Parathyroid adenoma (tissue), 2 donors: ENCODE data around the gene CLEC2L.
A peak's percentile ranks its signal among the peaks of the same experiment; 100 is the strongest.

Source experiments
- H2AFZ ChIP-seq: fragments of 300-600 bp; sonication (generic); one replicate; pipeline ENCODE4 v1.7.0; 2017; ENCODE audit warnings: antibody characterized with exemption, mild to moderate bottlenecking
- H3K27ac ChIP-seq: fragments of 300-600 bp; sonication (generic); one replicate; pipeline ENCODE4 v1.7.0; 2017
- H3K27me3 ChIP-seq: fragments of 300-600 bp; sonication (generic); one replicate; pipeline ENCODE4 v1.7.0; 2017; ENCODE audit warnings: low read length; ENCODE audit not compliant: control insufficient read depth, insufficient read depth
- H3K36me3 ChIP-seq: fragments of 300-600 bp; sonication (generic); one replicate; pipeline ENCODE4 v1.7.0; 2017; ENCODE audit warnings: low read length; ENCODE audit not compliant: control insufficient read depth, insufficient read depth
- H3K4me1 ChIP-seq: fragments of 300-600 bp; sonication (generic); one replicate; pipeline ENCODE4 v1.7.0; 2017; ENCODE audit warnings: control low read depth
- H3K4me2 ChIP-seq: fragments of 300-600 bp; sonication (generic); one replicate; pipeline ENCODE4 v1.7.0; 2017; ENCODE audit warnings: low read length
- H3K4me3 ChIP-seq: fragments of 300-600 bp; sonication (generic); one replicate; pipeline ENCODE4 v1.7.0; 2017; ENCODE audit warnings: low read depth, low read length
- H3K79me2 ChIP-seq: fragments of 300-600 bp; sonication (generic); one replicate; pipeline ENCODE4 v1.7.0; 2017; ENCODE audit warnings: control low read depth
- H3K9ac ChIP-seq: fragments of 300-600 bp; sonication (generic); one replicate; pipeline ENCODE4 v1.7.0; 2017; ENCODE audit warnings: mild to moderate bottlenecking
- H3K9me3 ChIP-seq: fragments of 300-600 bp; sonication (generic); one replicate; pipeline ENCODE4 v1.7.0; 2017; ENCODE audit warnings: low read length; ENCODE audit not compliant: control insufficient read depth
- TF ChIP-seq, protein P1 (sequence below): fragments of 300-600 bp; sonication (generic); IDR thresholded peaks from one replicate; pipeline ENCODE4 v1.7.0; 2017; ENCODE audit warnings: antibody characterized with exemption, mild to moderate bottlenecking
- donor health status: primary hyperparathyroidism.

CLEC2L gene

DNA sequence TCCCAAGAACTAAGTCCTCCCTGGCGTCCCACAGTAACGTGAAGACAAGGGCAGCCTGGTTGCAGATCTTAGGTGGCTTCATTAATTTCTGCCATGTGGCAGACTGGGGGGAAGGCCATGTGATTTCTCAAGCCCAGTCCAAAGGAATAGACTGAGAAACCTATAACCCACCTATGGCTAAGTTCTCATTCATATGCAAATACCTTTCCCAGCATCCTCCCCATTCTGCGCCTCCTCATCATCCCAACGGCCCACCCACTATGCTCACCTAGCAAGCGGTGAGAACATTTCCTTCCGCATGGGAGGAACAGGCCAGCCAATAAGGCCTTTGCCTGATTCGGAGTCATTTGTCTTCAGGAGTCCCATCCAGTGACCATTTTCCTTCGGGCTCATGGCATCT lies 8.2 kb upstream of the CLEC2L start:
- Histone ChIP-seq H3K27ac (no peak overlapping the region), H3K9me3 (no peaks in the 10 kb centered on the region), H3K79me2 (no peaks in the 10 kb centered on the region)

DNA sequence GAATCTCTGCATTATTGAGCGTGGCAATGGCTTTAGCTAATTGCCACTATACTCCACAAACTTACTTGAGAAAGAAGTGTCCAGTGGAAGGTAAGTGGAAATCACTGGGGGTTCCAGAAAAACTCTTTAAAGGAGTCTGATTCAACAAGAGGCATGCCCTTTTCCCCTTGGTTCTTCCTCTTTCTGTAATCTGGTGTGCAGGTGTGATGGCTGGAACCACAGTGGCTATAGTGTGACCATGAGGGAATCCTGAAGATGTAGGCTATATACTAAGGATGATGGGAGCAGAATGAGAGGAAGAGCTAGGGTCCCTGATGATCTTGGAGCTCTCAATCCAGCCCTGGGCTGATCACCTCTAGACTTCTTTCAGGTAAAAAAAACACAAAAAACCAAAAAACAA lies 2.0 kb upstream of the CLEC2L start:
- no peaks in the 10 kb centered on the region for H3K79me2 ChIP-seq
- no peak overlapping the region for H3K9ac ChIP-seq
- H3K9me3 ChIP-seq: no peaks in the 10 kb centered on the region
- no peak overlapping the region for H3K4me2 ChIP-seq
- H3K27me3 ChIP-seq: no peaks in the 10 kb centered on the region
- TF ChIP-seq, protein P1, sequence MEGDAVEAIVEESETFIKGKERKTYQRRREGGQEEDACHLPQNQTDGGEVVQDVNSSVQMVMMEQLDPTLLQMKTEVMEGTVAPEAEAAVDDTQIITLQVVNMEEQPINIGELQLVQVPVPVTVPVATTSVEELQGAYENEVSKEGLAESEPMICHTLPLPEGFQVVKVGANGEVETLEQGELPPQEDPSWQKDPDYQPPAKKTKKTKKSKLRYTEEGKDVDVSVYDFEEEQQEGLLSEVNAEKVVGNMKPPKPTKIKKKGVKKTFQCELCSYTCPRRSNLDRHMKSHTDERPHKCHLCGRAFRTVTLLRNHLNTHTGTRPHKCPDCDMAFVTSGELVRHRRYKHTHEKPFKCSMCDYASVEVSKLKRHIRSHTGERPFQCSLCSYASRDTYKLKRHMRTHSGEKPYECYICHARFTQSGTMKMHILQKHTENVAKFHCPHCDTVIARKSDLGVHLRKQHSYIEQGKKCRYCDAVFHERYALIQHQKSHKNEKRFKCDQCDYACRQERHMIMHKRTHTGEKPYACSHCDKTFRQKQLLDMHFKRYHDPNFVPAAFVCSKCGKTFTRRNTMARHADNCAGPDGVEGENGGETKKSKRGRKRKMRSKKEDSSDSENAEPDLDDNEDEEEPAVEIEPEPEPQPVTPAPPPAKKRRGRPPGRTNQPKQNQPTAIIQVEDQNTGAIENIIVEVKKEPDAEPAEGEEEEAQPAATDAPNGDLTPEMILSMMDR: no peak
- H3K4me3 ChIP-seq: no peak overlapping the region
- no peak overlapping the region for H2AFZ ChIP-seq
- peaks cover 4% of the 10 kb centered on the region for H3K4me1 ChIP-seq
- H3K27ac ChIP-seq: no peak overlapping the region
- H3K36me3 ChIP-seq: no peaks in the 10 kb centered on the region

More for the DNA sequence above, 8.2 kb upstream of the CLEC2L start:
- TF ChIP-seq, protein P1: no peak
- no peaks in the 10 kb centered on the region for H3K27me3 ChIP-seq
- no peak overlapping the region for H3K4me2 ChIP-seq
- no peak overlapping the region for H3K4me3 ChIP-seq
- H3K4me1 ChIP-seq: peaks cover 5% of the 10 kb centered on the region
- H2AFZ ChIP-seq: no peak overlapping the region
- H3K36me3 ChIP-seq: no peaks in the 10 kb centered on the region
- H3K9ac ChIP-seq: no peak overlapping the region

DNA sequence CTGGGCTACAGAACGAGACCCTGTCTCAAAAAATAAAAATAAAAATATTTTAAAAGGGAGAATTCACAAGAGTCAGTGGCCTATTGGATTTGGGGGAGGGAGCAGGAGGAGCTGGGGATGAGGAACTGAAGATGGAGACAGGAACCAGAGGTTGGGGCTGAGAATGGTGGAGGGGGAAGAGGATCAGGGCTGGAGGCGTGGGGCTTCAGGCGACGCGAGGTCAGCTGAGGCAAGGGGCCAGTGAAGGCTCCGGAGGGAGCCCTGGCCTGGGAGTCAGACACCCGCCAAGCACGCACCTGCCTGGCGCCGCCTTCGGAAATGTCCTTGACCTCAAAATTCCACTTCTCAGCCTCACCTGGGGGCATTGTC lies 671 bp upstream of the CLEC2L start:
- no peak overlapping the region for H3K9ac ChIP-seq
- H3K79me2 ChIP-seq: no peaks in the 10 kb centered on the region
- no peak overlapping the region for H3K27ac ChIP-seq
- no peaks in the 10 kb centered on the region for H3K36me3 ChIP-seq
- TF ChIP-seq, protein P1: no peak
- peaks cover 4% of the 10 kb centered on the region for H3K4me1 ChIP-seq
- H2AFZ ChIP-seq: peak overlapping the region; percentile 87
- no peak overlapping the region for H3K4me3 ChIP-seq
- H3K4me2 ChIP-seq: peak overlapping the region; percentile 72
- no peaks in the 10 kb centered on the region for H3K9me3 ChIP-seq
- H3K27me3 ChIP-seq: no peaks in the 10 kb centered on the region

DNA sequence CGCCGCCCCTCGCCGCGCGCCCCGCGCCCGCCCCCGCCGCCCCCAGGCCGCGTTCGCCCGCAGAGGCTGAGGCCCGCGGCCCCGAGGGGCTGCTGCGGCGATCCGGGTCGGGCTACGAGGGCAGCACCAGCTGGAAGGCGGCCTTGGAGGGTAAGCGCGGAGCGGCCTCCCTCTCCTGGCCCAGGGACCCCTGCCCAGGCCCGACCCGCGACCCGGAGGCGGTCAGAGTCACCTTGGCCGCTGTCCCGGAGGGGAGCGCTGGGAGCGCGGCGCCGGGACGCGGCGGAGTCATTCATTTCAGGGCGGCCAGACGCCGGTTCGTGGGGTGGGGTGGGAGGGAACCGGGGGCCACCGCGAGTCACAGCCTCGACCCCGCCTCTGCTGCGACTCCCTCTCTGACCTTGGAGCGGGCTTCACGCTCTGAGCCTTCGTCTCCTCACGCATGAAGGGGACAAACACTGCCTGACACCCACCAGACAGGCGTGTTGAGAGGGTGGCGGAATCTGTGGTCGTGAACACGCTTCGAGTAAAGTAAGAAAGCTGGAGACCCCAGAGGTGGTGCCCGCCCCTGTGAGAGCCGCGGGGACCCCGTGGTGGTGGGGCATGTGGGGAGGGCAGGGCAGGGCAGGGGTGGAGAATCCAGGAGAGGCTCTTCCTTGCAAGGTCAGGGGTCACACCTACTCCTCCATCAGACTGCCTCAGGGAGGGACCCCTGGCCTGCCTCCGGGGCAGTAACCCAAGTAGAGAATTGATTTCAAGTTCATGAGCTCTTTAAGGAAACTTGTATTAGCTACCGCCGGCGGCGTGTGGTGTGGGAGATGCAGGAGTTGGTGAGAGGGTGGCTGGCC lies 707 bp downstream of the CLEC2L start:
- peak overlapping the region; percentile 22 for H3K4me3 ChIP-seq

More for the DNA sequence above, 707 bp downstream of the CLEC2L start:
- H3K27me3 ChIP-seq: no peaks in the 10 kb centered on the region
- H3K36me3 ChIP-seq: no peaks in the 10 kb centered on the region
- H3K9ac ChIP-seq: no peak overlapping the region
- no peaks in the 10 kb centered on the region for H3K9me3 ChIP-seq
- H2AFZ ChIP-seq: peak overlapping the region; percentile 78
- peaks cover 4% of the 10 kb centered on the region for H3K4me1 ChIP-seq
- TF ChIP-seq, protein P1: no peak
- H3K27ac ChIP-seq: no peak overlapping the region
- H3K79me2 ChIP-seq: no peaks in the 10 kb centered on the region
- H3K4me2 ChIP-seq: peak overlapping the region; percentile 63
